ENCODE measurements around the gene RNF31. TPM values are rescaled to one million over a fixed set of nuclear protein-coding genes. Genes with fewer than 3 reads are reported as not detected.

The RNF31 gene
- total RNA-seq, 2 donors from 2014 or later = 34.9 to 53.7 TPM

- DNase-seq (ENCODE audit: low spot score) = peak; percentile 98
- intact Hi-C loops (cut with DNase I) = no loop called here
These were observed 11.2 kb upstream of the RNF31 start, which contains the start of gene PSME1 for GRCh38 chr14:24135834-24136683. Gene PSME1, plus strand, starts transcription at chr14:24136194. Its CDS starts 69 bp downstream, at chr14:24136263.

GRCh38 chr14:24136684-24137528, 10.4 kb upstream of the RNF31 start:
- no peak for DNase-seq (ENCODE audit: low spot score)
- intact Hi-C loops (cut with DNase I) = no loop called here

- intact Hi-C loops (cut with DNase I) = no loop called here
- DNase-seq (ENCODE audit: low spot score) = no peak
These were observed 9.5 kb upstream of the RNF31 start for GRCh38 chr14:24137529-24138395.

GRCh38 chr14:24138396-24139271, 8.7 kb upstream of the RNF31 start:
- intact Hi-C loops (cut with DNase I) = no loop called here

GRCh38 chr14:24139272-24139934, 7.9 kb upstream of the RNF31 start:
- no peak for DNase-seq (ENCODE audit: low spot score)
- intact Hi-C loops (cut with DNase I) = no loop called here

More at GRCh38 chr14:24138396-24139271, 8.7 kb upstream of the RNF31 start:
- DNase-seq (ENCODE audit: low spot score) = no peak

- peak; percentile 100 for DNase-seq (ENCODE audit: low spot score)
- intact Hi-C loops (cut with DNase I) = no loop called here
These were observed 6.0 kb upstream of the RNF31 start, which contains the start of gene EMC9 for GRCh38 chr14:24141097-24141880. Gene EMC9, minus strand, starts transcription at chr14:24141591. Its CDS starts 287 bp downstream, at chr14:24141304.

- intact Hi-C loops (cut with DNase I) = loop anchor here in 1 of 2 donors (1.0 kb wide), 1 partner anchor 41 kb away; no protein-coding TSS in a partner anchor
- no peak for DNase-seq (ENCODE audit: low spot score)
These were observed 3.8 kb upstream of the RNF31 start for GRCh38 chr14:24143511-24143910.

- intact Hi-C loops (cut with DNase I) = no loop called here
- no peak for DNase-seq (ENCODE audit: low spot score)
These were observed 2.8 kb upstream of the RNF31 start for GRCh38 chr14:24144451-24144850.

GRCh38 chr14:24145219-24145618, 2.1 kb upstream of the RNF31 start:
- DNase-seq (ENCODE audit: low spot score) = no peak
- intact Hi-C loops (cut with DNase I) = no loop called here

GRCh38 chr14:24145690-24146452, 1.4 kb upstream of the RNF31 start:
- DNase-seq (ENCODE audit: low spot score) = no peak
- intact Hi-C loops (cut with DNase I) = no loop called here

- intact Hi-C loops (cut with DNase I) = no loop called here
- peak; percentile 97 for DNase-seq (ENCODE audit: low spot score)
These were observed 783 bp upstream of the RNF31 start, which contains the start of gene PSME2 for GRCh38 chr14:24146453-24146977. Gene PSME2, minus strand, starts transcription at chr14:24146610. Its CDS starts 29 bp downstream, at chr14:24146581.

- intact Hi-C loops (cut with DNase I) = no loop called here
- DNase-seq (ENCODE audit: low spot score) = peak; percentile 87
These were observed 597 bp downstream of the RNF31 start for GRCh38 chr14:24147761-24148428.

- intact Hi-C loops (cut with DNase I) = no loop called here
- no peak for DNase-seq (ENCODE audit: low spot score)
These were observed 2.1 kb downstream of the RNF31 start for GRCh38 chr14:24149302-24149969.

- intact Hi-C loops (cut with DNase I) = no loop called here
- DNase-seq (ENCODE audit: low spot score) = no peak
These were observed 2.8 kb downstream of the RNF31 start for GRCh38 chr14:24150061-24150460.

GRCh38 chr14:24150567-24150966, 3.3 kb downstream of the RNF31 start:
- no peak for DNase-seq (ENCODE audit: low spot score)
- intact Hi-C loops (cut with DNase I) = no loop called here
